Kidney (tissue), 14 donors: Measurements from ENCODE around the gene MLX. TPM values are rescaled to one million over a fixed set of nuclear protein-coding genes. Genes with fewer than 3 reads are reported as not detected.
A peak's percentile ranks its signal among the peaks of the same experiment; 100 is the strongest.
"Not testable (repeated sequence)": the region's sequence is repeated elsewhere in the genome, so short reads cannot be mapped to it uniquely, and the experiment has no call there.

Experiments used
- DNase-seq, 5 donors: peaks; one replicate each; pipeline ENCODE4 v3.0.0-alpha.2; 2013 to 2020
- FAIRE-seq: peaks from 2 replicates; lab custom pipeline; 2012; peaks lifted over from hg19 to GRCh38; lab: Jason Lieb, UNC
- H3K27ac ChIP-seq, 2 donors: one replicate each; pipeline ENCODE4 v1.7.0; 2013; ENCODE audit warnings: low read depth in 2 of 2, low read length in 2 of 2, inconsistent platforms in 1 of 2
- H3K27me3 ChIP-seq: one replicate; pipeline ENCODE4 v1.7.1; 2013; ENCODE audit warnings: low read length, inconsistent platforms; ENCODE audit not compliant: control insufficient read depth, insufficient read depth
- H3K36me3 ChIP-seq, 3 donors: one replicate each; pipeline versions ENCODE4 v1.7.0 to v1.7.1; 2013; ENCODE audit warnings: low read length in 3 of 3, control low read depth in 1 of 3, inconsistent platforms in 1 of 3; ENCODE audit not compliant: insufficient read depth in 3 of 3, control insufficient read depth in 2 of 3
- H3K4me1 ChIP-seq, 3 donors: one replicate each; pipeline versions ENCODE4 v1.7.0 to v1.7.1; 2013; ENCODE audit warnings: low read length in 3 of 3, inconsistent platforms in 1 of 3, low read depth in 1 of 3; ENCODE audit not compliant: control insufficient read depth in 2 of 3, insufficient read depth in 2 of 3
- H3K4me3 ChIP-seq, 3 donors: one replicate each; pipeline versions ENCODE4 v1.7.0 to v1.8.1; 2013; ENCODE audit warnings: low read length in 3 of 3, control low read depth in 1 of 3, inconsistent platforms in 1 of 3
- H3K9ac ChIP-seq, 3 donors: one replicate each; pipeline versions ENCODE4 v1.7.0 to v1.7.1; 2013; ENCODE audit warnings: low read length in 3 of 3, control low read depth in 1 of 3, inconsistent platforms in 1 of 3
- H3K9me3 ChIP-seq, 3 donors: one replicate each; pipeline versions ENCODE4 v1.7.0 to v1.7.1; 2013; ENCODE audit warnings: low read length in 3 of 3, control low read depth in 1 of 3, inconsistent platforms in 1 of 3; ENCODE audit not compliant: control insufficient read depth in 2 of 3, insufficient read depth in 1 of 3
- CTCF ChIP-seq: IDR thresholded peaks from 3 replicates; pipeline ENCODE4 v1.5.1; 2012; ENCODE audit warnings: mild to moderate bottlenecking, moderate library complexity, borderline replicate concordance; ENCODE audit not compliant: insufficient read depth; ENCODE audit errors: extremely low read depth
- intact Hi-C: fragments of 100-400 bp; cut with DNase I; formaldehyde crosslinking; loops from one replicate; pipeline ENCODE4 v1.11.1; 2022
- polyA plus RNA-seq: library from polyadenylated mRNA; stranded (reverse); fragments of 350-450 nt; fragmentation: Illumina TruSeq; extraction: RNeasy Lipid Tissue Mini Kit (QIAGEN cat#74804); gene quantifications from one replicate; pipeline ENCODE4 v1.2.3, GENCODE V29; 2014; ENCODE audit warnings: low read depth, low replicate concordance; ENCODE audit not compliant: insufficient read depth
- total RNA-seq: library from RNA; stranded (reverse); fragmentation: NEBNext Ultra II Directional; extraction: Animal tissue kit (Norgen Biotek cat#: 25700); gene quantifications from one replicate; pipeline ENCODE4 v1.2.1, GENCODE V29; 2021
- donor health status: control.
- donor health status: control.
- donor health status: control.
- donor health status: control.
- donor health status: control.
- donor health status: DM: yes; HTN: yes; CAD: no.
- donor health status: Normal renal cell carcinoma (clear cell type).

Gene MLX
- total and polyA plus RNA-seq, 2 donors from 2014 or later, result 38.7 to 41.0 TPM

- no peak overlapping the region for H3K27ac ChIP-seq
- H3K27me3 ChIP-seq, result no peaks in the 10 kb centered on the region
- no peak overlapping the region for H3K9ac ChIP-seq
- intact Hi-C loops, result no loop called here
- no peak for TF ChIP-seq CTCF
- H3K4me1 ChIP-seq, result peaks cover 0 to 3% (median 0%) of the 10 kb centered on the region in 3 donors
- peaks cover 0 to 19% (median 11%) of the 10 kb centered on the region in 3 donors for H3K36me3 ChIP-seq
- FAIRE-seq, result no peak
- DNase-seq, result peak in 1 of 5 donors; percentile 69
- no peaks in the 10 kb centered on the region for H3K9me3 ChIP-seq
- no peak overlapping the region for H3K4me3 ChIP-seq
These were observed 23.5 kb upstream of the MLX start for GRCh38 chr17:42543190-42544079.

- H3K36me3 ChIP-seq, result peaks cover 0 to 10% (median 6%) of the 10 kb centered on the region in 3 donors
- no peak overlapping the region for H3K9ac ChIP-seq
- TF ChIP-seq CTCF, result no peak
- FAIRE-seq (no peak), DNase-seq (peak in 1 of 5 donors; percentile 6)
- H3K4me3 ChIP-seq, result no peak overlapping the region
- peaks cover 0 to 3% (median 0%) of the 10 kb centered on the region in 3 donors for H3K4me1 ChIP-seq
- H3K27ac ChIP-seq, result no peak overlapping the region
- H3K9me3 ChIP-seq, result no peaks in the 10 kb centered on the region
- H3K27me3 ChIP-seq, result no peaks in the 10 kb centered on the region
- intact Hi-C loops, result no loop called here
These were observed 22.0 kb upstream of the MLX start for GRCh38 chr17:42544874-42545283.

GRCh38 chr17:42545755-42546505 lies 21.0 kb upstream of the MLX start:
- intact Hi-C loops, FAIRE-seq: not testable (repeated sequence)
- peak in 1 of 5 donors; percentile 2 for DNase-seq

GRCh38 chr17:42547001-42547461 lies 19.9 kb upstream of the MLX start:
- peak in 1 of 5 donors; percentile 77 for DNase-seq
- no peak overlapping the region for H3K9ac ChIP-seq

More at GRCh38 chr17:42545755-42546505, 21.0 kb upstream of the MLX start:
- not testable (repeated sequence) for H3K4me3 ChIP-seq, H3K27ac ChIP-seq, H3K27me3 ChIP-seq, H3K4me1 ChIP-seq, H3K9me3 ChIP-seq, H3K9ac ChIP-seq, H3K36me3 ChIP-seq

More at GRCh38 chr17:42547001-42547461, 19.9 kb upstream of the MLX start:
- H3K4me1 ChIP-seq, result peaks cover 0 to 3% (median 0%) of the 10 kb centered on the region in 3 donors
- intact Hi-C loops, result no loop called here
- H3K27me3 ChIP-seq, result no peaks in the 10 kb centered on the region
- no peak overlapping the region for H3K4me3 ChIP-seq
- no peak overlapping the region for H3K27ac ChIP-seq
- H3K36me3 ChIP-seq, result peaks cover 0 to 3% (median 0%) of the 10 kb centered on the region in 3 donors
- no peak for TF ChIP-seq CTCF
- FAIRE-seq, result no peak
- no peaks in the 10 kb centered on the region for H3K9me3 ChIP-seq
